Skeletal muscle tissue (tissue), 4 donors: ENCODE data around the gene BACH2. TPM values are rescaled to one million over a fixed set of nuclear protein-coding genes. Genes with fewer than 3 reads are reported as not detected.

Source experiments
- H3K27ac ChIP-seq: one replicate; pipeline ENCODE4 v1.7.0; 2013; ENCODE audit warnings: mild to moderate bottlenecking, low read depth, low read length, inconsistent platforms
- H3K27me3 ChIP-seq, 3 donors: one replicate each; pipeline ENCODE4 v1.7.0; 2013; ENCODE audit warnings: low read length in 3 of 3; ENCODE audit not compliant: control insufficient read depth in 3 of 3, insufficient read depth in 3 of 3
- H3K36me3 ChIP-seq, 3 donors: one replicate each; pipeline ENCODE4 v1.7.0; 2013; ENCODE audit warnings: low read length in 3 of 3; ENCODE audit not compliant: control insufficient read depth in 3 of 3, insufficient read depth in 3 of 3
- H3K4me1 ChIP-seq, 3 donors: one replicate each; pipeline ENCODE4 v1.7.0; 2013; ENCODE audit warnings: low read length in 3 of 3, mild to moderate bottlenecking in 3 of 3; ENCODE audit not compliant: control insufficient read depth in 3 of 3, insufficient read depth in 3 of 3
- H3K4me3 ChIP-seq, 3 donors: one replicate each; pipeline ENCODE4 v1.7.0; 2013; ENCODE audit warnings: low read length in 3 of 3
- H3K9ac ChIP-seq, 3 donors: one replicate each; pipeline ENCODE4 v1.7.0; 2013; ENCODE audit warnings: low read length in 3 of 3, mild to moderate bottlenecking in 3 of 3, moderate library complexity in 2 of 3, low read depth in 1 of 3
- H3K9me3 ChIP-seq, 3 donors: one replicate each; pipeline ENCODE4 v1.7.0; 2013; ENCODE audit warnings: low read length in 3 of 3; ENCODE audit not compliant: control insufficient read depth in 3 of 3
- total RNA-seq: library from RNA; depleted of rRNA; stranded (reverse); fragments of >200 nt; gene quantifications from one replicate; pipeline ENCODE4 v1.2.3, GENCODE V29; 2014
- donor health status: Osteomylitis.

BACH2 gene
- total RNA-seq, 1 donor from 2014 or later, result 3.7 TPM

- Histone ChIP-seq H3K4me3 (no peak overlapping the region), H3K9me3 (no peaks in the 10 kb centered on the region)
Measured at GRCh38 chr6:90249034-90249433, 47.6 kb downstream of the BACH2 start.

DNA sequence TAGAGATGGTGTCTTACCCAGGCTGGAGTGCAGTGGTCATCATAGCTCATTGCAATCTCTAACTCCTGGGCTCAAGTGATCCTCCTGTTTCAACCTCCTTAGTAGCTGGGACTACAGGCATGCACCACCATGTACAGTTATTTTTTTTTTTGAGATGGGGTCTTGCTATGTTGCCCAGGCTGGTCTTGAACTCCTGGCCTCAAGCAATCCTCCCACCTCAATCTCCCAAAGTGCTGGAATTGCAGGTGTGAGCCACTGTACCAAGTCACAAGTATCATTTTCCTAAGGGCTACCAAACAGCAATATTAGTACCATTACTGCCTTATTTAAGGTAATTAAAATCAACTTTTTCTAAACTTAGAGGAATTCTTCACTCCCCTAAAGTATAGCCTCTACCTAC is 49.4 kb downstream of the BACH2 start:
- no peaks in the 10 kb centered on the region for H3K4me1 ChIP-seq
- H3K27ac ChIP-seq, result no peak overlapping the region

More at GRCh38 chr6:90249034-90249433, 47.6 kb downstream of the BACH2 start:
- no peaks in the 10 kb centered on the region for H3K27me3 ChIP-seq
- peaks cover 0 to 8% (median 2%) of the 10 kb centered on the region in 3 donors for H3K36me3 ChIP-seq
- no peak overlapping the region for H3K9ac ChIP-seq
- peaks cover 0 to 6% (median 4%) of the 10 kb centered on the region in 3 donors for H3K4me1 ChIP-seq
- no peak overlapping the region for H3K27ac ChIP-seq

DNA sequence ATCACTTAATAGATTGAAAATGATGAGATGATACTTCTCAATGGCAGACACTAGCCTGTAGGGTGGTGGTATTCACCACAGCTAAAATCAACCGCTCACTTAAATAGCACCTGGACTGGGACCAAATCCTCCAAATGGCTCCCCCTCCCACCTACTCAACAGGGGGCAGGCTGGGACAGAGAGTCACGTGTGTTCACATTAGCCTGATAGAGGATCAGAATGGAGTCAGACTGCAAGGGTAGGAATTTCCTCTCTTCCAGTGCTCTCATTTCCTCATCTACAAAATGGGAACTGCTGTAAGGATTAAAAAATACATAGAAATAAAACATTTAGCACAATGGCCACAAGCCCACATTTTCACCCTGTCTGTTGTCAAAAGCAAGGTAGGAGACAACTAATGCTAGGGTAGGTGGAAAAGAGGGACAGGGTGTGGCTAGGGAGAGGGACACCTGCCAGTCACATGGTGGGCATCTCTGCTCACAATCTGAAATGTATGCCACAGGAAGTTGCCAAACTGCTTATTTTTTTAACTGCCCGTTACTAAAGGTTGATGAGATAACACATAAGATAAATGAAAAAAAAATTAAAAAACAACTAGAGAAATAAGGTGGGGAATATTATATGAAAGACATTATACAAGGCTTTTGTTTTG is 55.3 kb downstream of the BACH2 start:
- Histone ChIP-seq H3K27me3 (no peaks in the 10 kb centered on the region), H3K4me1 (peaks cover 13 to 17% (median 15%) of the 10 kb centered on the region in 3 donors), H3K9me3 (no peaks in the 10 kb centered on the region), H3K27ac (no peak overlapping the region), H3K9ac (no peak overlapping the region), H3K36me3 (no peaks in the 10 kb centered on the region), H3K4me3 (no peak overlapping the region)

More for the DNA sequence above, 49.4 kb downstream of the BACH2 start:
- no peaks in the 10 kb centered on the region for H3K9me3 ChIP-seq
- no peak overlapping the region for H3K9ac ChIP-seq
- no peaks in the 10 kb centered on the region for H3K27me3 ChIP-seq
- H3K4me3 ChIP-seq, result no peak overlapping the region
- peaks cover 0 to 8% (median 2%) of the 10 kb centered on the region in 3 donors for H3K36me3 ChIP-seq

- Histone ChIP-seq H3K36me3 (no peaks in the 10 kb centered on the region), H3K9me3 (no peaks in the 10 kb centered on the region), H3K4me1 (peaks cover 17 to 21% (median 17%) of the 10 kb centered on the region in 3 donors), H3K27ac (no peak overlapping the region), H3K9ac (peak overlapping the region in 2 of 3 donors; percentile 21 to 35), H3K27me3 (no peaks in the 10 kb centered on the region), H3K4me3 (peak overlapping the region in 2 of 3 donors; percentile 0 to 22)
Measured at GRCh38 chr6:90238496-90239266, 58.0 kb downstream of the BACH2 start.

DNA sequence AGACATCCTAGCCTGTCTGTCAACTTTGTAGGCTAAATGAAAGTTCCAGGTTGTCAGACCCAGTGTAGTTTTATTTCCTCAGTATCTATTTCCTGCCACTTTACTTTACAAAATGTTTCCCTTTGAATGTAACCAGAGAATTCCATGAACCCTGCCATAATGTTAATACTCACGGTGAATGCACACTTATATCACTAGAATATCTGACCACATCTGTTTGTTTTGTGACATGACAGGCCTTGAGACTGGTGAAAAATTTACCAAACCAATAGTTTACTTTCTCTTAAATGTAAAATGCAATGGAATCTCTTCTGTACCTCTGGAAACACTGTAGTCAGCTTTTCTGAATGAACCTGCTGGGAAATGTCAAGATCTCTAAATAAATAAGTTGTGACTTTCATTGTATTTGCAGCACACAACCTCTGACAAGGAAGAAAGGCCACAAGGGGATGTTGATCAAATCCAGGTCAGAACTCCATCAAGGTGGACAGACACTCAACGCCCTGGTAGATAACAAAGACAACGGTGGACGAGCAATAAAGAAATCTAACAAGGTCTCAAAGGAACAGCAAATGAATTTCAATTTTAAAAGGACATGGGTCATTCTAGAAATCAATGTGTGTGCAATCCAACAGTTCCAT is 59.2 kb downstream of the BACH2 start:
- Histone ChIP-seq H3K27me3 (no peaks in the 10 kb centered on the region), H3K4me3 (no peak overlapping the region), H3K27ac (no peak overlapping the region), H3K9ac (no peak overlapping the region), H3K36me3 (no peaks in the 10 kb centered on the region), H3K4me1 (peaks cover 17 to 26% (median 21%) of the 10 kb centered on the region in 3 donors), H3K9me3 (no peaks in the 10 kb centered on the region)

DNA sequence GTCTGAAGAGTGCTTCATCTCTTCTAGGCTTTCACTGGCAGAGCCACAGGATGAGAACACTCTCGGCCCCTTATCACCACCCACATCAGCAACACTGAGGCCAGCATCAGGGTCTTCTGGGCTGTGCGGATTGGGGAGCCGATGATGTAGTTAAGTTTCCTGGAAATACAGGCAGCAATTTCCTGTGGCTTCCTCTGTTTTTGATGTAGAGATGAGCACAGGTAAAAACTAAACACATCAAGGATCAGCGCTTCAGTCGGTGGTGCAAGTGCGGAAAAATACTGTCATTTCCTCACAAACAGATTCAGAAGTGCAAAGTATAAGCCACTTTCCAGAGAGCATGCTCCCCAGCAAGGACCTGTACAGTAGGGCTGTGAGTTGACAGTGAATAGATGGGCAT is 62.6 kb downstream of the BACH2 start:
- H3K9ac ChIP-seq, result no peak overlapping the region
- H3K36me3 ChIP-seq, result no peaks in the 10 kb centered on the region
- no peaks in the 10 kb centered on the region for H3K9me3 ChIP-seq
- H3K27ac ChIP-seq, result no peak overlapping the region
- H3K4me3 ChIP-seq, result no peak overlapping the region
- no peaks in the 10 kb centered on the region for H3K27me3 ChIP-seq
- peaks cover 23 to 34% (median 26%) of the 10 kb centered on the region in 3 donors for H3K4me1 ChIP-seq

DNA sequence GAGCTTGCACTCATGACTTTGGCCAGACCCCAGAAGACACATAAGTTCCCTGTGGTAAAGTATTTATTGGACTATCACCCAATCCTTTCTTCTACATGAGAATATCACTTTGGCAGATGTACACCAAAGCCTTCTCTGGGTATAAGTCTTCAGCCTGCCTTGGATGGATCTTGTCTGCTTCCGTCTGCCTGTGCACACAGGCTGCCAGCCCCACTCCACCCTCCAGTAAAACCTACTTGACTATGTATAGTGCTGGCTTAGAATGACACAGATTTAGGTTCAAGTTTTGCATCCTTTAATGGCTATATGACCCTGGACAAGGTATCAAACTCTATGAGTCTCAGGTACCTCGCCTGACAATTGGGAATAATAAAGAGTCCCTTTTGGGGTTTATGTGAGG is 63.4 kb downstream of the BACH2 start:
- H3K9ac ChIP-seq, result no peak overlapping the region
- no peak overlapping the region for H3K4me3 ChIP-seq
- peaks cover 18 to 28% (median 20%) of the 10 kb centered on the region in 3 donors for H3K4me1 ChIP-seq
- H3K36me3 ChIP-seq, result no peaks in the 10 kb centered on the region
- no peaks in the 10 kb centered on the region for H3K27me3 ChIP-seq
- no peaks in the 10 kb centered on the region for H3K9me3 ChIP-seq
- H3K27ac ChIP-seq, result no peak overlapping the region

- H3K9ac ChIP-seq, result no peak overlapping the region
- no peak overlapping the region for H3K4me3 ChIP-seq
- H3K36me3 ChIP-seq, result no peaks in the 10 kb centered on the region
- H3K27ac ChIP-seq, result no peak overlapping the region
- peaks cover 0 to 2% (median 0%) of the 10 kb centered on the region in 3 donors for H3K9me3 ChIP-seq
- H3K4me1 ChIP-seq, result peaks cover 20 to 28% (median 22%) of the 10 kb centered on the region in 3 donors
- H3K27me3 ChIP-seq, result no peaks in the 10 kb centered on the region
Measured at GRCh38 chr6:90231798-90232197, 64.8 kb downstream of the BACH2 start.

- Histone ChIP-seq H3K27me3 (no peaks in the 10 kb centered on the region), H3K36me3 (no peaks in the 10 kb centered on the region), H3K27ac (no peak overlapping the region), H3K9me3 (peaks cover 0 to 2% (median 0%) of the 10 kb centered on the region in 3 donors), H3K4me1 (peaks cover 20 to 28% (median 22%) of the 10 kb centered on the region in 3 donors), H3K9ac (no peak overlapping the region), H3K4me3 (no peak overlapping the region)
Measured at GRCh38 chr6:90231308-90231707, 65.3 kb downstream of the BACH2 start.
